ENCODE results near the gene MAIP1.

- TF ChIP-seq CTCF (IDR thresholded peaks at IDR 0.05) (no peak), POLR2A (IDR thresholded peaks at IDR 0.05) (no peak)
These were observed 18.8 kb upstream of the MAIP1 start for GRCh38 chr2:199936554-199936953.
